ENCODE results near the gene UBE2QL1.

UBE2QL1 gene

GRCh38 chr5:6539060-6539459, 90.4 kb downstream of the UBE2QL1 start:
- Histone ChIP-seq H3K36me3 (no peaks in the 10 kb centered on the region), H3K27me3 (no peaks in the 10 kb centered on the region), H3K4me3 (no peak overlapping the region), H3K4me1 (peaks cover 0 to 16% (median 5%) of the 10 kb centered on the region in 4 donors), H3K9me3 (no peaks in the 10 kb centered on the region), H3K27ac (no peak overlapping the region)
- intact Hi-C loops (cut with DNase I; ENCODE audit: low total_unique reads) = no loop called here
- TF ChIP-seq, protein P1, sequence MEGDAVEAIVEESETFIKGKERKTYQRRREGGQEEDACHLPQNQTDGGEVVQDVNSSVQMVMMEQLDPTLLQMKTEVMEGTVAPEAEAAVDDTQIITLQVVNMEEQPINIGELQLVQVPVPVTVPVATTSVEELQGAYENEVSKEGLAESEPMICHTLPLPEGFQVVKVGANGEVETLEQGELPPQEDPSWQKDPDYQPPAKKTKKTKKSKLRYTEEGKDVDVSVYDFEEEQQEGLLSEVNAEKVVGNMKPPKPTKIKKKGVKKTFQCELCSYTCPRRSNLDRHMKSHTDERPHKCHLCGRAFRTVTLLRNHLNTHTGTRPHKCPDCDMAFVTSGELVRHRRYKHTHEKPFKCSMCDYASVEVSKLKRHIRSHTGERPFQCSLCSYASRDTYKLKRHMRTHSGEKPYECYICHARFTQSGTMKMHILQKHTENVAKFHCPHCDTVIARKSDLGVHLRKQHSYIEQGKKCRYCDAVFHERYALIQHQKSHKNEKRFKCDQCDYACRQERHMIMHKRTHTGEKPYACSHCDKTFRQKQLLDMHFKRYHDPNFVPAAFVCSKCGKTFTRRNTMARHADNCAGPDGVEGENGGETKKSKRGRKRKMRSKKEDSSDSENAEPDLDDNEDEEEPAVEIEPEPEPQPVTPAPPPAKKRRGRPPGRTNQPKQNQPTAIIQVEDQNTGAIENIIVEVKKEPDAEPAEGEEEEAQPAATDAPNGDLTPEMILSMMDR (IDR thresholded peaks at IDR 0.05) = no peak
- DNase-seq = no peak

DNA sequence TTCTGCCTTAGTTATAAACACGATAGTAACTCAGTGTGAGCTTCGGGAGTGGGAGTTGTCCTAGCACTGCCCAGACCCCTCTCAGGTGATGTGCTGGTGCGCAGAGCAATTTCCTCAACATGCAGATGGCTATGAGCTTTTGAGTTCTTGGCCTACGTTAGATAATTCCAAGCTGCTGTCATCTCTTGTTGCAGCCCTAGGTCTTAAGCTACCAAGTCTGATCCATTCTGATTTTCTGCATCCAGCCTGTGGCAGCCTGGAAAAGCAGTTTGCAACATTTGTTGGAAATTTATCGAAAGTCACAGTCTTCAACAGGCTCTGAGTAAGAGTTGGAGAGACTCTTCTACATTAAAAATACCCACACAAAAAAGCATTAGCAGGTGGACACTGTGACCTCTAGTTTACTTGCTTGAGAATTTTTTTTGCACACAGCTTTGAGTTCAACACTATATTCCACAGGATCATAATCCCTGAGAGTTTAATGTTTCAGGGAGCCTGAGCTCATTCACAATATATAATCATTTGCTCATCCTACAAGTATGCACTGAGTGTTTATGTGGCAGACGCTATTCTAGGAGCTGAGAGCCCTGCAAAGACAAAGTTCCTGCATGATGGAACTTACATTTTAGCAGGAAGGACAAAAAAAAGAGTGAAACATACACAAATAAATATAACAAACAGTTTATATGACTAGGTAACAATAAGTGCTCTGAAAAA, 91.6 kb downstream of the UBE2QL1 start:
- TF ChIP-seq, protein P1 (IDR thresholded peaks at IDR 0.05) = no peak
- no peaks in the 10 kb centered on the region for H3K9me3 ChIP-seq
- no peak overlapping the region for H3K4me3 ChIP-seq
- no peaks in the 10 kb centered on the region for H3K27me3 ChIP-seq
- no peaks in the 10 kb centered on the region for H3K36me3 ChIP-seq
- peak overlapping the region in 1 of 2 donors; percentile 22 for H3K27ac ChIP-seq
- peaks cover 0 to 16% (median 5%) of the 10 kb centered on the region in 4 donors for H3K4me1 ChIP-seq
- DNase-seq = no peak
- intact Hi-C loops (cut with DNase I; ENCODE audit: low total_unique reads) = no loop called here

DNA sequence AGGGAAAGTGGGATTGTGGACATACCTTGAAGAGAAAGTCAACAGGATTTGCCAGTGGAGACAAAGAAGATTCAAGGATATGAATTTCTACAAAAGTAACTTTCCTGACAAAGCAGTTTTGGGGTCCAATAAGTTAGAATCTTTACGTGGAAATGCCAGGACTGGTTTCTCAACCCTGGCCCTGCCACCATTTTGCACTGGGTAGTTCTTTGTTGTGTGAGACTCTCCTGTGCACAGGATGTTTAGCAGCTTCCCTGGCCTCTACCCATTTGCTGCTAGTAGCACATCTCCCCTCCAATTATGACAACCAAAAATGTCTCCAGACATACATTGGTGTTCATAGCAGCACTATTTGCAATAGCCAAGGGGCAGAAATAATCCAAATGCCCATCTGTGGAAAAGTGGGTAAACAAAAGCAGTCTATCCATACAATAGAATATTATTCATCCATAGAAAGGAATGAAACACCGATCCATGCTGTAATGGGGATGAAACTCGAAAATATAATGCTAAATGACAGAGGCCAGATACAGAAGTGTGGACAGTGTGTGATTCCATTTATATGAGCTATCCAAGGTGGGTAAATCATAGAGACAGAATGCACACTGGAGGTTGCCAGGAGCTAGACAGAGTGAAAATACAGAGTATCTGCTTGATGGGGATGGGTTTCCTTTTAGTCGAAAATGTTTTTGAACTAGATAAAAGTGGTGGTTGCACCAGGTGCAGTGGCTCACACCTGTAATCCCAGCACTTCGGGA, 92.8 kb downstream of the UBE2QL1 start:
- DNase-seq = no peak

DNA sequence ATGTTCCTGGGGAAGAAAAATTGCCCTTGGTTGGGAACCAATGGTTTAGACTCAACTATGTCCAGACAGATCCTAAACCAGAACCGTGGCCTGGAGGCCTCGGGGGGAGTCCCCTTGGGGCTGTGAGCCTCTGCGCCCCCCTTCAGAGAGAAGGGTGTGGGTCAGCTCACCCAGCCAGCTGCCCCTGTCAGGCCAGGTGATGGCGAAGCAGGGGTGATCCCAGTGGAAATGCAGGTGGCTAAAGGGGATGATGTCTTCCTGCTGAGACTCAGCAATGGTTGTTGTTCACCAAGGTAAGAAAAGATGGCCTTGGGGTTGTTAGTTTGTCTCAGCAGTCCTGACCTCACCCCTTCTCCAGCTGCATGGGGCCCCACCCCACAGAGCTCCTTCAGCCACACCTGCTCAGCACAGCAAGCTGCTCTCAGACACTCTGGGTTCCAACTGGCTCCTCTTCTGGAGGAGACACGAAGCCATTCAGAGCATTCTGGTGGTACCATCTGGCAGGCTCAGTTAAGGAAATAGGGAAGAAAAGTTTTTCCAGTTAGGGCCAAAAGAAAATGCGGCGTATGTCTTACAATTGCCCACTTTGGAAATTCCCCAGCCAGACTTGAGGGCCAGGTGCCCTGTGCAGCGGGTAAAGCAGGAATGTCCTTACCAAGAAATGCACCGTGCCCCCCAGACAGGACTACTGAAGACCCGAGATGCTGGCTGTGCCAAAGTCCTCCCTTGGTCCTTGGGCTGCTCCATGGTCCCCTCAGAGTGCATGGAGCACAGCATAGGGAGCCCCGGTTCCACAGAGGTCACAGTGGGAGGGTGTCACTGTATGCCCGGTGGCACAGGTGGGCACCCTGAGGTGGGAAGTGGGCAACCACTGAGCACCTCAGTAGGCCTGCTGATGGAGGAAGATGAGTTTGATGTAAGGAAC, 94.0 kb downstream of the UBE2QL1 start:
- Histone ChIP-seq H3K27me3 (no peaks in the 10 kb centered on the region), H3K36me3 (no peaks in the 10 kb centered on the region), H3K27ac (no peak overlapping the region), H3K9me3 (no peaks in the 10 kb centered on the region), H3K4me1 (peaks cover 0 to 26% (median 7%) of the 10 kb centered on the region in 4 donors), H3K4me3 (no peak overlapping the region)
- no peak for DNase-seq
- TF ChIP-seq, protein P1 (IDR thresholded peaks at IDR 0.05) = no peak
- intact Hi-C loops (cut with DNase I; ENCODE audit: low total_unique reads) = no loop called here

More for the DNA sequence above, 92.8 kb downstream of the UBE2QL1 start:
- Histone ChIP-seq H3K4me1 (peaks cover 0 to 22% (median 7%) of the 10 kb centered on the region in 4 donors), H3K27ac (no peak overlapping the region), H3K27me3 (no peaks in the 10 kb centered on the region), H3K4me3 (no peak overlapping the region), H3K36me3 (no peaks in the 10 kb centered on the region), H3K9me3 (no peaks in the 10 kb centered on the region)
- TF ChIP-seq, protein P1 (IDR thresholded peaks at IDR 0.05) = no peak
- intact Hi-C loops (cut with DNase I; ENCODE audit: low total_unique reads) = no loop called here

DNA sequence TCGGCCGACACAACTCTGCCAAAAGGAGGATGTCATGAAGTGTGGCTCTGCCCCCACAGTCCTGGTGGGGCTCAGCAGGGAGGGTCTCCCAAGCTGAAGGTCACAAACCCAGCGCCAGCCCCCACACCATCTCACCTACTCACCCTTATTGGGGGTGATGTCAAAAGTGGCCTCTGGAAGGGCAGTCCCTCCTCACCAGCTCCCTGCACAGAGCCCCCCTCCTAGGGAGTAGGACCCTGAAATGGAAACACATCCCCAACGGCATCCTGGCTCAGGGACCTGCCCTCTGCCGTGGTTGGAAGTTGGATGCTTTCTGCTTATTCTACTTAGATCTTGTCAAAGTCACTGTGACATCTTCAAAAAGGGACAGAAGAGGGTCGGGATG, 94.7 kb downstream of the UBE2QL1 start:
- Histone ChIP-seq H3K4me1 (peaks cover 0 to 26% (median 7%) of the 10 kb centered on the region in 4 donors), H3K36me3 (no peaks in the 10 kb centered on the region), H3K27me3 (no peaks in the 10 kb centered on the region), H3K27ac (no peak overlapping the region), H3K4me3 (no peak overlapping the region), H3K9me3 (no peaks in the 10 kb centered on the region)
- DNase-seq = no peak
- TF ChIP-seq, protein P1 (IDR thresholded peaks at IDR 0.05) = no peak
- intact Hi-C loops (cut with DNase I; ENCODE audit: low total_unique reads) = no loop called here

All from tibial artery (tissue), 4 donors.